GM23248 (cell line): ENCODE results near the gene TNS3.

Experiments
- EZH2 ChIP-seq: fragments of 200-600 bp; sonication (generic); IDR thresholded peaks from 2 replicates; pipeline ENCODE4 v1.6.1; 2018; ENCODE audit warnings: antibody characterized with exemption, mild to moderate bottlenecking; ENCODE audit not compliant: insufficient read depth, poor library complexity, severe bottlenecking
- EZH2phosphoT487 ChIP-seq: fragments of 200-600 bp; sonication (generic); IDR thresholded peaks from 2 replicates; pipeline ENCODE4 v1.6.1; 2018; ENCODE audit warnings: antibody characterized with exemption, moderate library complexity, mild to moderate bottlenecking, low read depth; ENCODE audit not compliant: insufficient read depth

GRCh38 chr7:47311891-47312290 is 270.0 kb downstream of the TNS3 start:
- TF ChIP-seq EZH2 (no peak), EZH2phosphoT487 (no peak)
